Keratinocyte (primary cell): ENCODE measurements around the gene PTCH2. TPM values are rescaled to one million over a fixed set of nuclear protein-coding genes. Genes with fewer than 3 reads are reported as not detected.

Experiments
- DNase-seq: peaks from one replicate; pipeline ENCODE4 v3.0.0-alpha.2; 2011; ENCODE audit warnings: low read depth, missing footprints, low spot score
- FAIRE-seq: peaks from 2 replicates; lab custom pipeline; 2011; peaks lifted over from hg19 to GRCh38; lab: Jason Lieb, UNC
- H2AFZ ChIP-seq: 2 replicates; pipeline ENCODE4 v1.6.0; 2012; ENCODE audit warnings: low read length, control low read depth, inconsistent platforms; ENCODE audit not compliant: control insufficient read depth
- H3K27ac ChIP-seq: 2 replicates; pipeline ENCODE4 v1.5.1; 2011; ENCODE audit warnings: low read length; ENCODE audit not compliant: control insufficient read depth, insufficient read depth
- H3K27me3 ChIP-seq: 3 replicates; pipeline ENCODE4 v1.6.0; 2011; ENCODE audit warnings: low read length; ENCODE audit not compliant: control insufficient read depth, insufficient read depth; ENCODE audit errors: extremely low read depth
- H3K36me3 ChIP-seq, 2 experiments: 2 replicates in 1 of 2; 3 replicates in 1 of 2; pipeline ENCODE4 v1.5.1; 2011; ENCODE audit warnings: low read length in 2 of 2, mild to moderate bottlenecking in 1 of 2; ENCODE audit not compliant: control insufficient read depth in 2 of 2, insufficient read depth in 2 of 2; ENCODE audit errors: extremely low read depth in 1 of 2
- H3K4me1 ChIP-seq: 3 replicates; pipeline ENCODE4 v1.5.1; 2011; ENCODE audit warnings: low read length; ENCODE audit not compliant: control insufficient read depth, insufficient read depth; ENCODE audit errors: extremely low read depth
- H3K4me2 ChIP-seq: 3 replicates; pipeline ENCODE4 v1.6.0; 2011; ENCODE audit warnings: low read depth, low read length; ENCODE audit not compliant: control insufficient read depth, insufficient read depth; ENCODE audit errors: extremely low read depth
- H3K4me3 ChIP-seq, 3 experiments: fragments of 200-600 bp in 1 of 3; sonication (generic) in 1 of 3; 2 replicates in 2 of 3; 3 replicates in 1 of 3; pipeline ENCODE4 v1.5.1; 2011 to 2016; ENCODE audit warnings: low read length in 3 of 3, mild to moderate bottlenecking in 3 of 3, control low read depth in 2 of 3, inconsistent platforms in 1 of 3, low read depth in 1 of 3, mixed read lengths in 1 of 3, mixed run types in 1 of 3, moderate library complexity in 1 of 3; ENCODE audit not compliant: control insufficient read depth in 2 of 3, insufficient read depth in 2 of 3; ENCODE audit errors: extremely low read depth in 1 of 3
- H3K79me2 ChIP-seq: 2 replicates; pipeline ENCODE4 v1.6.0; 2012; ENCODE audit warnings: low read length; ENCODE audit not compliant: control insufficient read depth, insufficient read depth
- H3K9ac ChIP-seq: 3 replicates; pipeline ENCODE4 v1.6.0; 2011; ENCODE audit warnings: low read length; ENCODE audit not compliant: control insufficient read depth, insufficient read depth; ENCODE audit errors: extremely low read depth
- H3K9me1 ChIP-seq: 3 replicates; pipeline ENCODE4 v1.6.0; 2011; ENCODE audit warnings: low read length; ENCODE audit not compliant: control insufficient read depth, insufficient read depth; ENCODE audit errors: extremely low read depth
- H3K9me3 ChIP-seq: 2 replicates; pipeline ENCODE4 v1.5.1; 2012; ENCODE audit warnings: low read depth, low read length; ENCODE audit not compliant: control insufficient read depth
- H4K20me1 ChIP-seq: 3 replicates; pipeline ENCODE4 v1.6.0; 2011; ENCODE audit warnings: low read length; ENCODE audit not compliant: control insufficient read depth, insufficient read depth; ENCODE audit errors: extremely low read depth
- EZH2 ChIP-seq: IDR thresholded peaks from one replicate; pipeline ENCODE4 v1.6.1; 2012; ENCODE audit warnings: inconsistent platforms, mild to moderate bottlenecking, low read length, moderate library complexity
- dilution Hi-C: fragments of 300-500 bp; cut with MboI; formaldehyde crosslinking; loops from one replicate; pipeline ENCODE4 v1.7.0; 2020; ENCODE audit warnings: low sequenced_read_pairs; ENCODE audit not compliant: extremely low pct_ligation_motif_present
- polyA plus RNA-seq, 5 experiments: library from polyadenylated mRNA; depleted of rRNA in 3 of 5; stranded (reverse) in 3 of 5; stranded (forward) in 1 of 5; unstranded in 1 of 5; fragments of >200 nt; gene quantifications; 1 replicate in 1 of 5; 2 replicates in 3 of 5; 3 replicates in 1 of 5; pipeline versions ENCODE4 v1.2.1 to v1.2.3, GENCODE V29; 2011 to 2012; ENCODE audit warnings: missing spikeins in 2 of 5, low read depth in 1 of 5, low replicate concordance in 1 of 5
- TF ChIP-seq, protein P1 (sequence below), 3 experiments: IDR thresholded peaks in 1 of 3; conservative IDR thresholded peaks in 1 of 3; optimal IDR thresholded peaks in 1 of 3; 2 replicates in 2 of 3; 3 replicates in 1 of 3; pipeline versions ENCODE3 to v1.5.1; 2011; ENCODE audit warnings: low read length in 3 of 3, mild to moderate bottlenecking in 3 of 3, moderate library complexity in 2 of 3, control low read depth in 1 of 3, inconsistent platforms in 1 of 3; ENCODE audit not compliant: insufficient read depth in 2 of 3; ENCODE audit errors: extremely low read depth in 1 of 3

The PTCH2 gene
- polyA plus RNA-seq, 1 donor (not counting 4 experiments of a cell fraction or from before 2014, with no cell fraction given): 0.01 TPM

DNA sequence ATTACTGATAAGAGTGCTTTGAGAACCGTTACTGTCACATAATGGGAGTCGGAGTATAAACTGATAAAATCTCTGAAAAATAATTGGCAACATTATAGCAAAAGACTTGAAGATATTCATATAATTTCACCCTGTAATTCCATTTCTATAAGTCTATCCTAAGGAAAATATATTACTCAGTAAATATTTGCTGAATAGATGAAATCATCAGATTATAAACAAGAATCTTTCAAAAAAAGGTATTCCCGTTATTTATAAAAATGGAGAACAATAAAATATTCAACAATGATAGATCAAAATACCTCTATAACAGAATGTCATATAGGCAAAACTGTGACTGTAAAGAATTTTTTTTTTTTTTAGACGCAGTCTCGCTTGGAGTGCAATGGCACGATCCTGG, 42.4 kb upstream of the PTCH2 start:
- dilution Hi-C loops: no loop called here
- peaks cover 2 to 4% of the 10 kb centered on the region in 2 experiments for H3K36me3 ChIP-seq
- H4K20me1 ChIP-seq: no peaks in the 10 kb centered on the region
- no peak overlapping the region for H3K9ac ChIP-seq
- DNase-seq (no peak), FAIRE-seq (no peak)
- no peak overlapping the region for H2AFZ ChIP-seq
- no peak overlapping the region for H3K4me3 ChIP-seq
- H3K79me2 ChIP-seq: no peaks in the 10 kb centered on the region
- H3K27ac ChIP-seq: no peak overlapping the region
- H3K9me3 ChIP-seq: no peaks in the 10 kb centered on the region
- TF ChIP-seq, protein P1, sequence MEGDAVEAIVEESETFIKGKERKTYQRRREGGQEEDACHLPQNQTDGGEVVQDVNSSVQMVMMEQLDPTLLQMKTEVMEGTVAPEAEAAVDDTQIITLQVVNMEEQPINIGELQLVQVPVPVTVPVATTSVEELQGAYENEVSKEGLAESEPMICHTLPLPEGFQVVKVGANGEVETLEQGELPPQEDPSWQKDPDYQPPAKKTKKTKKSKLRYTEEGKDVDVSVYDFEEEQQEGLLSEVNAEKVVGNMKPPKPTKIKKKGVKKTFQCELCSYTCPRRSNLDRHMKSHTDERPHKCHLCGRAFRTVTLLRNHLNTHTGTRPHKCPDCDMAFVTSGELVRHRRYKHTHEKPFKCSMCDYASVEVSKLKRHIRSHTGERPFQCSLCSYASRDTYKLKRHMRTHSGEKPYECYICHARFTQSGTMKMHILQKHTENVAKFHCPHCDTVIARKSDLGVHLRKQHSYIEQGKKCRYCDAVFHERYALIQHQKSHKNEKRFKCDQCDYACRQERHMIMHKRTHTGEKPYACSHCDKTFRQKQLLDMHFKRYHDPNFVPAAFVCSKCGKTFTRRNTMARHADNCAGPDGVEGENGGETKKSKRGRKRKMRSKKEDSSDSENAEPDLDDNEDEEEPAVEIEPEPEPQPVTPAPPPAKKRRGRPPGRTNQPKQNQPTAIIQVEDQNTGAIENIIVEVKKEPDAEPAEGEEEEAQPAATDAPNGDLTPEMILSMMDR (optimal IDR thresholded peaks at IDR 0.05 in 1 of 3, IDR thresholded peaks at IDR 0.05 in 1 of 3, conservative IDR thresholded peaks at IDR 0.05 in 1 of 3; ENCODE audit: extremely low read depth in 1 of 3, insufficient read depth in 2 of 3, low read length in 3 of 3): no peak
- TF ChIP-seq EZH2: no peak
- H3K4me2 ChIP-seq: no peak overlapping the region
- H3K27me3 ChIP-seq: no peaks in the 10 kb centered on the region
- H3K4me1 ChIP-seq: peaks cover 12% of the 10 kb centered on the region
- no peaks in the 10 kb centered on the region for H3K9me1 ChIP-seq

DNA sequence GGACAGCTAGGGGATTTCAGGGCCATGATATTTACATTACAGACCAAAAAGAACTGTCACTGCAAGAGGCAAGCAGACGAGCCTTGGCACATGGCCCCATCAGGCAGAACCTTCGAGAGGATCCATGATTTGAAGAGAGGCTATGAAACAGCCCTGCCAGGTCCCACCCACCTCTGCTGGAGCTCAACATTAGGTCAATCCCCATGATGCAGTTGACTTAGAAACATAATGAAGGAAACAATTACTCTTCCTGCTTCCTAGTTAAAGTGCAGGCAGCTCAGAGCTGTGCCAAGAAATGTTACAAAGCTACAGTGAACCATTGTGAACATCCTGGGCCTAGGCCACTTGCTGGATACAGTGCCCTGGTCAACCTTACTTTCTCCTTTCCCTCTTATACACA, 41.7 kb upstream of the PTCH2 start:
- no peaks in the 10 kb centered on the region for H3K9me3 ChIP-seq
- H3K4me3 ChIP-seq: no peak overlapping the region
- no peak overlapping the region for H3K27ac ChIP-seq
- no peak overlapping the region for H2AFZ ChIP-seq
- H3K9ac ChIP-seq: no peak overlapping the region
- DNase-seq (no peak), FAIRE-seq (no peak)
- peaks cover 12% of the 10 kb centered on the region for H3K4me1 ChIP-seq
- dilution Hi-C loops: no loop called here
- H3K27me3 ChIP-seq: no peaks in the 10 kb centered on the region
- no peaks in the 10 kb centered on the region for H3K79me2 ChIP-seq
- no peaks in the 10 kb centered on the region for H4K20me1 ChIP-seq
- TF ChIP-seq EZH2: no peak
- TF ChIP-seq, protein P1 (optimal IDR thresholded peaks at IDR 0.05 in 1 of 3, IDR thresholded peaks at IDR 0.05 in 1 of 3, conservative IDR thresholded peaks at IDR 0.05 in 1 of 3; ENCODE audit: extremely low read depth in 1 of 3, insufficient read depth in 2 of 3, low read length in 3 of 3): no peak
- H3K4me2 ChIP-seq: no peak overlapping the region
- H3K9me1 ChIP-seq: no peaks in the 10 kb centered on the region
- peaks cover 2 to 4% of the 10 kb centered on the region in 2 experiments for H3K36me3 ChIP-seq
